Endothelial cell of umbilical vein (primary cell): ENCODE results near the gene IQGAP3. TPM values are rescaled to one million over a fixed set of nuclear protein-coding genes. Genes with fewer than 3 reads are reported as not detected.

Experiments used
- BruUV-seq: library from RNA; stranded (reverse); fragments of 400-500 nt; replicated peaks from 2 replicates; lab custom pipeline; 2021; lab: Mats Ljungman, UMichigan
- CTCF ChIA-PET: fragments of 300-600, 350-600 bp; sonication (Branson Sonifier 250); formaldehyde crosslinking; loops from one replicate; lab custom pipeline; 2021; ENCODE audit warnings: antibody characterized with exemption, inconsistent platforms; lab: Charles Lee
- POLR2A ChIA-PET: fragments of 300-600, 350-600 bp; sonication (Branson Sonifier 250); formaldehyde crosslinking; loops from one replicate; lab custom pipeline; 2021; ENCODE audit warnings: antibody characterized with exemption, inconsistent platforms; lab: Charles Lee
- DNase-seq: peaks from one replicate; pipeline ENCODE4 v3.0.0-alpha.2; 2011; ENCODE audit warnings: low read depth, low spot score
- FAIRE-seq: peaks from 2 replicates; lab custom pipeline; 2011; peaks lifted over from hg19 to GRCh38; lab: Jason Lieb, UNC
- H2AFZ ChIP-seq: 2 replicates; pipeline ENCODE4 v1.6.0; 2012; ENCODE audit warnings: low read depth, low read length, control low read depth, inconsistent platforms
- H3K27ac ChIP-seq: 2 replicates; pipeline ENCODE4 v1.5.1; 2011; ENCODE audit warnings: low read depth, mild to moderate bottlenecking, control low read depth, low read length, moderate library complexity; ENCODE audit not compliant: insufficient read depth
- H3K27me3 ChIP-seq, 2 experiments: 2 replicates each; pipeline versions ENCODE4 v1.6.0 to v1.6.1; 2011; ENCODE audit warnings: low read length in 2 of 2, mixed read lengths in 1 of 2; ENCODE audit not compliant: control insufficient read depth in 2 of 2, insufficient read depth in 2 of 2
- H3K36me3 ChIP-seq, 2 experiments: 2 replicates in 1 of 2; 3 replicates in 1 of 2; pipeline ENCODE4 v1.5.1; 2011; ENCODE audit warnings: low read length in 2 of 2, mild to moderate bottlenecking in 1 of 2, moderate library complexity in 1 of 2; ENCODE audit not compliant: control insufficient read depth in 2 of 2, insufficient read depth in 2 of 2; ENCODE audit errors: extremely low read depth in 1 of 2
- H3K4me1 ChIP-seq: 3 replicates; pipeline ENCODE4 v1.5.1; 2011; ENCODE audit warnings: mild to moderate bottlenecking, low read length; ENCODE audit not compliant: control insufficient read depth, insufficient read depth; ENCODE audit errors: extremely low read depth
- H3K4me2 ChIP-seq: 2 replicates; pipeline ENCODE4 v1.6.1; 2011; ENCODE audit warnings: low read length, control low read depth, mixed read lengths; ENCODE audit not compliant: insufficient read depth
- H3K4me3 ChIP-seq, 3 experiments: fragments of 200-600 bp in 1 of 3; sonication (generic), shearing (Covaris generic) in 1 of 3; replicated peaks in 1 of 3; 2 replicates each; pipeline ENCODE4 v1.5.1; 2011 to 2016; ENCODE audit warnings: control low read depth in 3 of 3, low read length in 3 of 3, mild to moderate bottlenecking in 2 of 3, inconsistent platforms in 1 of 3, low read depth in 1 of 3, moderate library complexity in 1 of 3; ENCODE audit not compliant: insufficient read depth in 1 of 3
- H3K79me2 ChIP-seq: 2 replicates; pipeline ENCODE4 v1.6.0; 2012; ENCODE audit warnings: low read length, inconsistent platforms; ENCODE audit not compliant: control insufficient read depth, insufficient read depth
- H3K9ac ChIP-seq: replicated peaks from 2 replicates; pipeline ENCODE3; 2011; ENCODE audit warnings: low read length, control low read depth; ENCODE audit not compliant: insufficient read depth; ENCODE audit errors: extremely low read depth
- H3K9me1 ChIP-seq: replicated peaks from 3 replicates; pipeline ENCODE4 v1.6.0; 2011; ENCODE audit warnings: mild to moderate bottlenecking, low read length; ENCODE audit not compliant: control insufficient read depth, insufficient read depth; ENCODE audit errors: extremely low read depth
- H3K9me3 ChIP-seq: replicated peaks from 2 replicates; pipeline ENCODE4 v1.5.1; 2012; ENCODE audit warnings: low read length, inconsistent platforms; ENCODE audit not compliant: control insufficient read depth, insufficient read depth
- H4K20me1 ChIP-seq: replicated peaks from 2 replicates; pipeline ENCODE3; 2011; ENCODE audit warnings: mild to moderate bottlenecking, low read length; ENCODE audit not compliant: control insufficient read depth, insufficient read depth; ENCODE audit errors: extremely low read depth
- EZH2 ChIP-seq: IDR thresholded peaks from 2 replicates; pipeline ENCODE4 v1.6.1; 2012; ENCODE audit warnings: borderline replicate concordance, low read depth, mild to moderate bottlenecking, moderate library complexity, low read length, inconsistent platforms; ENCODE audit not compliant: severe bottlenecking
- FOS ChIP-seq: IDR thresholded peaks from 2 replicates; pipeline ENCODE4 v1.6.1; 2011; ENCODE audit warnings: mild to moderate bottlenecking, low read length, moderate library complexity, borderline replicate concordance; ENCODE audit not compliant: insufficient read depth
- JUN ChIP-seq: IDR thresholded peaks from 2 replicates; pipeline ENCODE4 v1.6.1; 2011; ENCODE audit warnings: borderline replicate concordance, low read depth; ENCODE audit not compliant: insufficient read length, insufficient read depth
- MAX ChIP-seq: IDR thresholded peaks from 2 replicates; pipeline ENCODE4 v1.6.1; 2011; ENCODE audit not compliant: insufficient read depth, insufficient read length
- MYC ChIP-seq: IDR thresholded peaks from one replicate; pipeline ENCODE4 v1.6.1; 2011; ENCODE audit warnings: mild to moderate bottlenecking, low read depth, low read length
- POLR2A ChIP-seq: IDR thresholded peaks from 2 replicates; pipeline ENCODE4 v1.6.1; 2012; ENCODE audit warnings: low read depth, mild to moderate bottlenecking, control low read depth, low read length
- dilution Hi-C: fragments of 300-500 bp; cut with MboI; formaldehyde crosslinking; loops from one replicate; pipeline ENCODE4 v1.15.0; 2019; ENCODE audit warnings: low sequenced_read_pairs; ENCODE audit not compliant: extremely low pct_ligation_motif_present
- intact Hi-C: fragments of 100-400 bp; cut with micrococcal nuclease; formaldehyde crosslinking; loops from one replicate; pipeline ENCODE4 v1.10.0; 2022
- polyA plus RNA-seq, 4 experiments: library from polyadenylated mRNA; depleted of rRNA in 3 of 4; stranded (reverse) in 3 of 4; unstranded in 1 of 4; fragments of >200 nt; gene quantifications; 2 replicates each; pipeline versions ENCODE4 v1.2.1 to v1.2.3, GENCODE V29; 2011 to 2012; ENCODE audit warnings: missing spikeins in 1 of 4
- total RNA-seq: library from RNA; stranded (reverse); gene quantifications from 2 replicates; pipeline ENCODE4 v1.2.3, GENCODE V29; 2021
- TF ChIP-seq, protein P1 (sequence below), 2 donors: IDR thresholded peaks; 1 replicate in 1 of 2; 2 replicates in 1 of 2; pipeline ENCODE4 v1.5.1; 2011; ENCODE audit warnings: low read length in 2 of 2, mild to moderate bottlenecking in 2 of 2, moderate library complexity in 2 of 2, control low read depth in 1 of 2, inconsistent platforms in 1 of 2, low read depth in 1 of 2; ENCODE audit not compliant: insufficient read depth in 1 of 2; ENCODE audit errors: extremely low read depth in 1 of 2

IQGAP3 gene
- total and polyA plus RNA-seq, 2 donors (not counting 3 experiments of a cell fraction or from before 2014, with no cell fraction given), result 28.3 to 60.7 TPM

GRCh38 chr1:156546267-156546666 is 26.1 kb downstream of the IQGAP3 start:
- dilution Hi-C loops, result no loop called here
- H3K27me3 ChIP-seq, result no peaks in the 10 kb centered on the region
- H3K9me1 ChIP-seq, result no peaks in the 10 kb centered on the region
- H3K4me3 ChIP-seq, result no peak overlapping the region
- H4K20me1 ChIP-seq, result no peaks in the 10 kb centered on the region
- intact Hi-C loops, result no loop called here
- no peaks in the 10 kb centered on the region for H3K9me3 ChIP-seq
- ChIA-PET CTCF (interaction anchor here (1.6 kb wide), 1 partner anchor 66 kb away, joined by 4 read pairs; no protein-coding TSS in a partner anchor), POLR2A (no interaction called here)
- no peak for FAIRE-seq
- peaks cover 8 to 14% of the 10 kb centered on the region in 2 experiments for H3K36me3 ChIP-seq
- H2AFZ ChIP-seq, result no peak overlapping the region
- no peak overlapping the region for H3K27ac ChIP-seq
- no peak overlapping the region for H3K4me2 ChIP-seq
- no peak overlapping the region for H3K9ac ChIP-seq
- BruUV-seq, result no TSS peak
- no peaks in the 10 kb centered on the region for H3K79me2 ChIP-seq
- no peak for DNase-seq
- H3K4me1 ChIP-seq, result no peaks in the 10 kb centered on the region
- TF ChIP-seq MYC (no peak), MAX (no peak), POLR2A (no peak), FOS (no peak), EZH2 (no peak), JUN (no peak)
- TF ChIP-seq, protein P1, sequence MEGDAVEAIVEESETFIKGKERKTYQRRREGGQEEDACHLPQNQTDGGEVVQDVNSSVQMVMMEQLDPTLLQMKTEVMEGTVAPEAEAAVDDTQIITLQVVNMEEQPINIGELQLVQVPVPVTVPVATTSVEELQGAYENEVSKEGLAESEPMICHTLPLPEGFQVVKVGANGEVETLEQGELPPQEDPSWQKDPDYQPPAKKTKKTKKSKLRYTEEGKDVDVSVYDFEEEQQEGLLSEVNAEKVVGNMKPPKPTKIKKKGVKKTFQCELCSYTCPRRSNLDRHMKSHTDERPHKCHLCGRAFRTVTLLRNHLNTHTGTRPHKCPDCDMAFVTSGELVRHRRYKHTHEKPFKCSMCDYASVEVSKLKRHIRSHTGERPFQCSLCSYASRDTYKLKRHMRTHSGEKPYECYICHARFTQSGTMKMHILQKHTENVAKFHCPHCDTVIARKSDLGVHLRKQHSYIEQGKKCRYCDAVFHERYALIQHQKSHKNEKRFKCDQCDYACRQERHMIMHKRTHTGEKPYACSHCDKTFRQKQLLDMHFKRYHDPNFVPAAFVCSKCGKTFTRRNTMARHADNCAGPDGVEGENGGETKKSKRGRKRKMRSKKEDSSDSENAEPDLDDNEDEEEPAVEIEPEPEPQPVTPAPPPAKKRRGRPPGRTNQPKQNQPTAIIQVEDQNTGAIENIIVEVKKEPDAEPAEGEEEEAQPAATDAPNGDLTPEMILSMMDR (IDR thresholded peaks at IDR 0.05; ENCODE audit: extremely low read depth in 1 of 2, insufficient read depth in 1 of 2, low read depth in 1 of 2, low read length in 2 of 2), result no peak
